IMR-90 (cell line): Measurements from ENCODE around the gene PDS5B.

ENCODE experiments used
- BHLHE40 ChIP-seq: fragments of 150-350 bp; IDR thresholded peaks from 2 replicates; pipeline ENCODE4 v1.6.1; 2016; ENCODE audit warnings: mild to moderate bottlenecking, low read depth, low read length
- MAFK ChIP-seq: IDR thresholded peaks from 2 replicates; pipeline ENCODE4 v1.6.1; 2012; ENCODE audit warnings: low read depth, low read length, improper control_type of control experiment
- MXI1 ChIP-seq: IDR thresholded peaks from 2 replicates; pipeline ENCODE4 v1.6.1; 2012; ENCODE audit warnings: low read depth, mild to moderate bottlenecking, low read length, moderate library complexity, borderline replicate concordance
- POLR2A ChIP-seq: IDR thresholded peaks from 2 replicates; pipeline ENCODE4 v1.6.1; 2012; ENCODE audit warnings: mild to moderate bottlenecking, low read depth, low read length
- RAD21 ChIP-seq: IDR thresholded peaks from 2 replicates; pipeline ENCODE4 v1.6.1; 2012; ENCODE audit warnings: low read length, improper control_type of control experiment
- RFX5 ChIP-seq: IDR thresholded peaks from 2 replicates; pipeline ENCODE4 v1.8.0; 2012; ENCODE audit warnings: low read depth, mild to moderate bottlenecking, low read length, moderate library complexity
- USF2 ChIP-seq: fragments of 150-350 bp; IDR thresholded peaks from 2 replicates; pipeline ENCODE4 v1.6.1; 2017; ENCODE audit warnings: mild to moderate bottlenecking, antibody characterized with exemption, low read length, low read depth

GRCh38 chr13:32736648-32737047 is 150.4 kb downstream of the PDS5B start:
- TF ChIP-seq MAFK (no peak), BHLHE40 (no peak), MXI1 (no peak), RAD21 (no peak), RFX5 (no peak), POLR2A (no peak), USF2 (no peak)
